Stimulated activated CD4-positive, alpha-beta T cell treated with anti-CD3 and anti-CD28 coated beads, Interleukin-2, amount 100 ng/mL, for 4 hours (primary cell): ENCODE measurements around the gene SNRPA1.
A peak's percentile ranks its signal among the peaks of the same experiment; 100 is the strongest.
"Not testable (repeated sequence)": the region's sequence is repeated elsewhere in the genome, so short reads cannot be mapped to it uniquely, and the experiment has no call there.

Experiments
- DNase-seq: peaks from one replicate; pipeline ENCODE4 v3.0.0-alpha.2; 2020; ENCODE audit warnings: low read depth

SNRPA1 gene

DNA sequence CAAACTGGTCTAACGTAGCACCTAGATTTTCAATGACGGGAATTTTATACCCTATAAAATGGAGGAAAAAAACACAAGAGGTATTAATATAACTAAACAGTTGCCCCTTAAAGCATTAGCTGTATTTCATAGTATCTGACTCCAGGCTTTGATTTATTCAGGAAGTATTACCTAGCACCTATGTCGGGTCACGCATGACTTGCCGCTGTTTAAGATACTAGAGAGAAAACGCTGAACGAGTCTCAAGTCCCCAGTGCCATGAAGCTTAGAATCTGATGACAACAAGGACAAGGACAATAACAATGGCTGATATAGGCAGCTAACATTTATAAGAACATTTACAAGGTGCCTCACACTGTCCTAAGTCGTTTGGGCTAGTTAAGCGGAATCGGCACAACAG lies 1.9 kb downstream of the SNRPA1 start:
- DNase-seq, result no peak

DNA sequence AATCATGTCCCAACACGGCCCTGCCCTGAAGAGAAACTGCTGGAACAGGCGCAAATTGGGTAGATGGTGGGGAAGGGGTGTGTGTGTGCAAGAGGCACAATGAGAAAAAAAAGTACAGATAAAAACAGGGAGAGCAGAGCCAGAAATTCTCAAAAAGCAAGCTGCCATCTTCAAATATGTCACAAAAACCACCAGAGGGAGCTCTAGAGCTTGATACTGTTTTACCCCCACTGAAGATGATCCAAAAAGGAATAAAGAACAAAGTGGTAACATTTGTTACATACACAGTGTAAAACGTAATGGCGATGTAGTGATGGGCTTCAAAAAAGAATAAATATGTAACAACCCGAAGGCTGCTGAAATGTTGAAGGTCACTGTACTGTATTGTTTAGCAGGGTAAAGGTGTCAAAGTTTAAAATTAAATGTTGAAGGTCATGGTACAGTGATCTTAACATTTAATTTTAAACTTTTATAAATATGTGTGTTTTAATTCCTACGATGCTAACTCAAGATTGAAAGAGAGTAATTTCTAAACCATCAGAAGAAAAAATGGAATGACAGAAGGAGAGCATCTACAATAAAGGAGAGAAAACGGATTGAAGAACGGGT lies 6.0 kb downstream of the SNRPA1 start:
- no peak for DNase-seq

DNA sequence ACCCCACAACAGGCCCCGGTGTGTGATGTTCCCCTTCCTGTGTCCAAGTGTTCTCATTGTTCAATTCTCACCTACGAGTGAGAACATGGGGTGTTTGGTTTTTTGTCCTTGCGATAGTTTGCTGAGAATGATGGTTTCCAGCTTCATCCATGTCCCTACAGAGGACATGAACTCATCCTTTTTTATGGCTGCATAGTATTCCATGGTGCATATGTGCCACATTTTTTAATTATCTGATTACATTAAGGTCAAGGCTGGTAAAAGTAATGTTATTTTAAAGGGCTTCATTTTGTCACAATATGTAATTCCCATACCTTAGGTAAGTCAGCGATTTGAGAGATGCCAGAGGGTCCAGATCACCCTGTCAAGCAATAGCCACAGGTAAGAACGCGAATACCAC lies 7.7 kb downstream of the SNRPA1 start:
- not testable (repeated sequence) for DNase-seq

DNA sequence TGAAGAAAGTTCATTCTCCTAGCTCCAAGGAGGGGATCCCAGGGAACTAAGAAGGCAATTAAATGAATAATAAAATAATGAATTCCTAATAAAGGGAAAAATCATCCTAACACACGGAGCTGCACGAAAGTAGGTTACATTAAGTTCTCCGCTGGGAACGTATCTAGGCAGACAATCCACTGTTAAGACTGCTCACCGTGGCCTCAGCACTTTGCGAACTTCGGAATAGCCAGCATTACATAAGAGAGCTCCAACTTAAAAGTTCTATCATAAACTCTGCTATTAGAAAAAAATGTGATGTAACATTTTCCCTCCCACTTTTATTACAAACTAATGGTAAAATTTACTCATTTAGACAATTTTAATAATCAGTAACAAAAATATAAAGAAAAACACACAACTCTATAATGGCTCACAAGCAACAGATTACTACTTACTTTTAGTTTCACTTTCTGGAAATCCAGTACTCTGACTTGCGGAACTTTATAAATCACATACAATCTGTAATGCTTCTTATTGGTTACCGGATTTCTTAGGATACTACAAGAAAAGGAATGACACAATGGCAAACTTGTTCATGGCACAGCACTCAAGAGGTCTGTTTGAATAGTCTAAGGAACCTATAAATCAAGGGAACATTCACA lies 8.5 kb downstream of the SNRPA1 start:
- DNase-seq, result no peak

DNA sequence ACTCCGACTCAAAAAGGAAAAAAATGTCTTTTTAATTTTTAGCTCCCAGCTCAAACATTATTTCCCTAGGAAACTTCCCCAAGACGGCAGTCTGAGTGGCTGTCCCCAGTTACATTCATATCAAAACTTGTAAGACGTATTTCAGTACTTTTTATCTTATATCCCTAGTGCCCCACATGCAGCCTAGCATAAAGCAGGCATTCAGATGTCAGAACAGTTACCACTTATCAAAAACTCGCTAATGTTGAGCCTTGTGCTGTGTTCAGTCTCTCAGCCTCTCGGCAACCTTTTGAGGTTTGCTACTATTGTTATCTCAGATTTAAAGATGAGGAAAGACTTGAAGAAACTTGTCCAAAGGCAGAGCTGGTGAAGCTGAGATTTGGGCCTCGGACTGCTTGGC lies 11.1 kb downstream of the SNRPA1 start:
- DNase-seq, result no peak

DNA sequence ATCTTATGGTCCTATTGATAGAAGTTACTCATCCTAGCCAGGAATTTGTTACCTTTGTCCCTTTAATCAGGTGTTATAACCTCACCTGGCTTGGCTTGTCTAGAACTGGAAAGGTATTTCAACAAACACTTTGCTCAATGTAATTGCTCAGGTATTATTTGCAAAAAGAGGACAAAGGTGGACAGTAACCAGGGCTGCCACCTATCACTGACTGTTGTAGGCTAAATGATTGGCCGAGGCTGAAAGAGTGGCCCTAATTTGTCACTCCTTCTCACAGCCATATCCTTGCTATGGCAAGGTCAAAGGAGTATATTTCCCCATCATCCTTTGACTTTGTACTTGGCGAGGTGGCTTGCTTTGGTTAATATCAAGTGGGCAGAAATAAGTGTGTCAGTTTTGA lies 15.0 kb downstream of the SNRPA1 start:
- DNase-seq, result no peak

DNA sequence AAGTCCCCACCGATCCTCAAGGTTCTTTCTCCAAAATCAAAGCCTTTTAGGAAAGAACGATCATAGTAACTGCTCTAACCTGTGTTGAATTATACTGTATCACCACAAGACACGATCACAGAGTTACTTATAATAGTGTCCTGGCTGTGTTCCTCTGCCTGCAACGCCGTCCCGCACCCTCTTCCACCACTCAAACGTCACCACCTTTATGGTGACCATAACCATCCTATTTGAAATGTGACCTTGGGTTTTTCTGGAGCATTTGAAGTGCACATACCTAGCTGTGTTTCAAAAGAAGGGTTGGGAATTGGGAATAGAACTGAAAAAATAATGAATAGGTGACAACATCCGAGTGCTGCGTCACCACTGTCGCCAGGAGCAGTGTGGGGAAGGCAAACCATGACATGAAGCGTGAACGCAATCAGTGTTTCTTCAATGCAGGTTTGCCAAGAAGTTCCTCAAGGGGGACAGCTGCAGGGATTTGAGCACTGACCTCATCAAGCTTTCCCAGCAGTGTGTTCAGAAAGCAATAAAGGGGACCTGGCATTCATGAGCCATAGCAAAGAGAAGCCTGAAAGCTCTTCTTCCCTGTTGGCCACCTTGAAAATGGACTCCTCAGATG lies 17.0 kb downstream of the SNRPA1 start:
- DNase-seq, result no peak

DNA sequence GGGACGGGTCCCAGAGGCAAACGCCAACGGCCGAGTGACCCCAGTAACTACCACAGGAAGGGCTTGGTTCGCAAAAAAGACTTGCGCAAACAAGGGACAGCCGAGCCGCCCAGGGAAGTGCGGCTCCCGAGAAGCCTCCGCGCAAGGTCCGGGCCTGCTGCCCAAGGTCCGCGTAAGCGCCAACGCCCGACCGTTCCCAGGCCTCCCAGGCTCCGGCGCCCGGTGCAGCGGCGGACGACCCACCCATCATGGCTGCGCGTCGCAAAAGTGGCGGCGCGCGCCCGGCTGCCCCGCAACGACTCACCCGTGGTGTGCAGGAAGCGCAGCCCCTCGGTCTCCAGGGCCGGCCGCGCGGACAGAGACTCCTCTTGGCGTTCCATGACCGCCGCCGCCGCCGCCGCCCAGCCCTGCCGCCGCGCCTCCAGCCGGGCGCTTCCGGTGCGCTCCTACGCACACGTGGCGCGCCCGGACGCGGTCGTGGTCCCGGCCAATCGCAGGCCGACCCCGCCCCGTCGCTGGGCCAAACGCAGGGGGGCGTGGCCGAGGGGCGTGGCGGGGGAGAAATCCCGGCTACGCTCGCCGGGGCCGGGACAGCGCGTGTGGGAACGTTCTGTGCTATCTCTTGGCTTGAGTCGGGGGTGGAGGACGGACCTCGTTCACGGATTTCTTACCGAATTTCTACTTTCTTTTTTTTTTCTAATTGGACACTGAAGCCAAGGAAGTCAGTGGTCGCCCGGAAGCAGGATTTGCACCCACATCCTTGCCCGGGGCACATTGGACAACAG lies 17.8 kb downstream of the SNRPA1 start, which contains the start of gene SELENOS:
Gene SELENOS (minus strand): TSS at position 448 of the 785 bp plus-strand sequence. CDS start 68 bp downstream, at position 380.
- peak; percentile 81 for DNase-seq

DNA sequence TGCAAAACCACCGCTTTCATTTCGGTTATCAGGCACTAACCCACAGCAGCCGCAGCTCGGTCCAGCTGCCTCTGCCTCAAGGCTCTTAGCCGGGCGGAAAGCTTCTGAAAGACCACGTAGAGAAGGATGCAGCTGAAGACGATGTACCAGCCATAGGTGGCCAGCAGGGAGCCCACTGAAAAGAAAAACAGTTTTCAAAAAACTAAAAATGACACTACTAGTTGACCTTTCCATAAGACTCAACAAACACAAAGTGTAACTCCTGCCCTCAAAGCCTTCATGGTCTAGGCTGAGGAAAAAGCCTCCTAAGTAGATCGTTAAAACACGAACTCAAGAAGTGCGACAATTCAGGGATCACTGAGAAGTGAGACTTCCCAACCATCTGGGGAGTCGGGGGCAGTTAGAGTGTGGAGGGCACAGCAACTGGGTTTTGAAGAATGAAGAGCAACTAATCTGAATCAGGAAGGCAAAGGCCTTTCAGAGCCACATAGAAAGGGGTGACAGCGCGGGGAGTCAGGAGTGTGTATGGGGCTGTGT lies 18.5 kb downstream of the SNRPA1 start:
- no peak for DNase-seq

DNA sequence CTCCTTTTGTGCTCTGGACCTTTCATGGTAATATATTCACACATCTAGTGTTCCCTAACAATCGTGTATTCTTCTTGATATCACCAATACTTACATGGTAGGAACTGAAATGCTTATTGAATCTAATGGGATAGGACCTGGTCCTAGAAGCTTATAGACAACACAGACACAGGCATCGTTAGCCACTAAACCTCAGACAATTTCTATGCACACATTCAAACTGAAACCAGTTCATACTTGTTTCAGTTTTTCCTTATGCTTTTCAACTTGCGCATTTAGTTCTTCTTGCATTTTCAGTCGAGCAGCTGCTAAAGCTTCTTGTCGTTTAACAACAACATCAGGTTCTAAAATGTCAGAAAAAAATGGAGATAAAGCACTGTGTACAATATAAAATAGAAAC lies 20.0 kb downstream of the SNRPA1 start:
- no peak for DNase-seq

DNA sequence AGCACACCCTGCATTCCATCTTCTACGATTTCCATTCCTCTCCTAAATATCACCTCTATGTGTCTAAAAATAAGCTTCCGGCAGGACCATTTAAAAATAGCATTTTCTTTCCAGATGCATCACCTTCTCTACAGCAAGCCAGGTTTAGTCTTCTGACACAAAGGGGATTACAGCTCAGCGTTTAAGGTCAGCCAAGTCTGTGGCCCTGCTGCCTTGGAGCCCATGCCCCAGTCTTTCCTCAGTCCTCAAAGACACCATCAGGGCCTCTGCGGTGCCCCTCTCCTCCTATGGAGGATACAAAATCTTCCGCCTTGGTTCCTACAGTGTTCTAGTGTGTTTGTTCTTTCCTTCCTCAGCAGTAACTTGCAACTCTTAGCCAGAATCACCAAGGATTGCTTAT lies 21.5 kb downstream of the SNRPA1 start:
- no peak for DNase-seq

DNA sequence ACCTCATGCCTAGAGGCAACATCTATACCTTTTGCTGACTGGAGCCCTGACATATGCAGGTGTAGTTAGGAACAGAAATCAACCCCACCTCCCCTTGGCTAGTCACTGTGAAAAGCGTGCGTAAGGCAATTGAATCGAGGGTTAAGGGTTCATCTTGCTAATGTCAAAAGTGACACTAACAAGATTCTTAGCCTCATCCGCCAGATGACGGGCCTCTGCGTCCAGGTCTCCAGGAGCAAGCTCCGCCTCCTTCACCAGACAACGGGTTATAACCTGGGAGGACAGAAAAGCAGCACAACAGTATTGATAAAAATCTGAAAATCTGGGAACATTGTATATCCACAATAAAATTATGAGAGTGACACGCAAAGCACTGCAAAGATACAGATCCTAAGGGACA lies 22.5 kb downstream of the SNRPA1 start:
- no peak for DNase-seq

DNA sequence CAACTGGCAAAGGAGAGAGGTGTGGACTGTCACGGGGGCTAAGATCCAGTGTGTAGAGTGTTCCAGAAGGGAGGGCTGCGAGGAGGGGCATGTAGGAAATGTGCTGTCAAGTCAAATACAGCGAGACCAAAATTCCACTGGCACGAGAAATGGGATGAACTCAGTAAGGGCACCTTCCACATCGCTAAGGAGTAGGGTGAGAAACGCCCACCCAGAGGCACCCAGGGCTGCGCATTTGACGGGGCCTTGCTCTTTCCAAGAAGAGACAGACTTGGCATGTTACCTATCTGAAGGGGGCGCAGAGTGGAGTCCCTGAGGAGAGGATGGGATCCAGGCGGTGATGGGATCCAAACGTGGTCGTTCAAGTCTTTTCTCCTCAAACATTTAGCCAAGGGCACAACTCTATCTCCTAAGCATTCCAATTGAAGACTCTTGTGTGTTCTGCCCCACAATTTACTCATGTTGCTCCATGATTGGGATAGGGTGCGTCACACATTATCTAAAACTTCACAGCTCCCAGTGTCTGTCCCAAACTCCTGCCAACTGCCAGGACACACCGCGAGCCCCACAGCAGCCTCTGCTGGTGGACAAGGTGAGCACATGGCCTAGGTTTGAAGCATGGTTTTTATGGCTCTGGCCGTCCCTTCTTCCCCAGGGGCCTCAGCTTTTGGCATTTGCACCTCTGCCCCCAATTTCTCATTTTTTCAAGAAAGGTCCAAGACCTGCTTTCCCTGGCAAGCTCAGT lies 25.4 kb downstream of the SNRPA1 start:
- no peak for DNase-seq

DNA sequence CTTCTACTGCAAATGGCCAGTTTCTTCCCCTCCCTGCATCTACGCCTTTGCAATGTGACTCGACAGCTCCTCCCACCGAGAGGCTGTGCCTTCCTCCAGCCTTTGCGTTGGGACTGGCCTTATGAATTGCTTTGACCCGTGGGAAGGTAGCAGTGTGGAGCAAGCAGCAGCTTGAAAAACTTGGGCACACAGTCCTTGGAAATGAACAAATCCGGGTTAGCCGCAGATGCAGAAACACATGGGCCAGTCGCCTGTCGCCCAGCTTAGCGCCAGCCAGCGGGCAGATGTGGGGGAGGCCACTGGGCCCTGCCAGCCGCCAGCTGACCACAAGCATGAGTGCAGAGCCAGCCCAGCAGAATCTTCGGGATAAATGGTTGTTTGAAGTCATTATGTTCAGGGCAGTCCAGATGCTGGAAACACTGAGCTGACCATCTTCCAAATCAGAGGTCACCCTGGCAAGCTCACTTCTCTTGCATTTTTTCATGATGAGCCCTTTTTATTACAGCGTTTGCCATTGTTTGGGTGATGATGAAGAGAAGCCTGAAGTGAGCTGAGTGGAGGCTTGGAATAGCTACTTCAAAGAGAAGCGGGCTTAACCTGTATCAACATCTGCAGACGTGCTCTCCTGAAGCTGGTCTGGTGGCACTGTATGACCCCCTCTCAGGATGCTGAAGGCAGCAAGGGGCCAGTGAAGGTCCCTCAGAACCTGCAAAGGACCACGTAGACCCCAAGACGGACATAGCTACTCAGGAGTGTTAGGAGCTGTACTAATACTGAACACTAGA lies 27.5 kb downstream of the SNRPA1 start:
- DNase-seq, result no peak

DNA sequence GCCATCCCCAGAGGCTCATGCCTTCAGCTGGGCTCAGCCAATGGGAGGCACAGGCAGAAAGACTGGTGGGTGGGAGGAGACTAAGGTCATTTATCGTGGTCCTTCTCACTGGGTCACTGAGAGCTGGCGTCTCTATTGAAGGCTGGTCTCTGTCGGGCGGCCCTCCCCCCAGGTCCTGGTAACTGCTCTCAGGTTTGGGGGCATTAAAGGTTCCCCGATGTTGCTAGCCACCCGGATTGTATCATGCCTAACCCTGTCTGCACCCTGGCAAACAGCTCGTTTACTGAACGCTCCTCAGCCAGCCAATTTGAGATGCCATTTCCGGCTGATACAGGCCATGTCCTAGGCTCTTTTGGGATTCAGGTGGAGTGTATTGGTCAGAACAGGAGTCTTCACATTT lies 28.3 kb downstream of the SNRPA1 start:
- no peak for DNase-seq

DNA sequence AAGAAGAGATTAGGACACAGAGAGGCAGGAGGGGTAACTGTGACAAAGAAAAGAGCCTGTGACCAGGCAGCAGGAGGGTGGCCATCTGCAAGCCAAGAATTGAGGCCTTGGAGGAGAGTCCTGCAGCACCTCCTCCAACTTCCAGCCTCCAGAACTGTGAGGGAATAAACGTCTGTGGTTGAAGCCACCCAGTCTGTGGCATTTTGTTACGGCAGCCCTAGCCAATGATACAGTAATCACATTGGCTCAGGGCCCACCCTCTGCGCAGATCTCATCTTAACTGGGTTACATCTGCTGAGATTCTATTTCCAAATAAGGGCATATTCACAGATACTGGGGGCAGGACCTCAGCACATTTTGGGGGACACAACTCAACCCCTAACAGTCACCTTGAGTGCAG lies 29.0 kb downstream of the SNRPA1 start:
- DNase-seq, result no peak

DNA sequence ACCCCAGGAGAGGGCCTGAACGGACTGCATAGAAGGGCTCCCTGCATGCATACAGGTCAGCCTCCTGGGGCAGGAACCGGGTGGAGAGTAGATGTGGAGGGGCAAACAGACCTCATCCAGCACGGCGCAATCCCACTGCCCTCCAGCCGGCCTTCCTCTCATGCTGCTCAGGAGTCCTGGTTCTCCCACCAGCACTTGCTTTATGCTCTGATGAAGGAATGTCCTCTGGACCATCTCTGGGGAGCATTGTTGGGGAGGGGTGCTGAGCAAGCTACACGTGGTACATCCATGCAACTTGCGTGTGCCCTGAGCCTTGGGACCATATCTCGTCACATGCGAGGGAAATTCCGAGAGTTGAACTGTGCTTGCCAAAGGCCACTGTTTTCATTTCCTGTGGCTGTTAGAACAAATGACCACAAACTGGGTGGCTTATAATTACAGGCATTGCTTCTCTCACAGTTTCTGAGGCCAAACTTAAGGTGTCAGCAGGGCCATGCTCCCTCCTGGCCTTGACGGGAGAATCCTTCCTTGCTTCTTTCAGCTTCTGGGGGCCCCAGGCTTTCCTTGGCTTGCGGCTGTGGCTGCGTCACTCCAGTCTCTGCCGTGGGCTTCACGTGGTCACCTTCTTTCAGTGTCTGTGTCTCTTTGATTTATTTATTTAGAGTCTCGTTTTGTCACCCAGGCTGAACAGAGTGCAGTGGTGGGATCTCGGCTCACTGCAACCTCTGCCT lies 30.0 kb downstream of the SNRPA1 start:
- DNase-seq, result no peak

DNA sequence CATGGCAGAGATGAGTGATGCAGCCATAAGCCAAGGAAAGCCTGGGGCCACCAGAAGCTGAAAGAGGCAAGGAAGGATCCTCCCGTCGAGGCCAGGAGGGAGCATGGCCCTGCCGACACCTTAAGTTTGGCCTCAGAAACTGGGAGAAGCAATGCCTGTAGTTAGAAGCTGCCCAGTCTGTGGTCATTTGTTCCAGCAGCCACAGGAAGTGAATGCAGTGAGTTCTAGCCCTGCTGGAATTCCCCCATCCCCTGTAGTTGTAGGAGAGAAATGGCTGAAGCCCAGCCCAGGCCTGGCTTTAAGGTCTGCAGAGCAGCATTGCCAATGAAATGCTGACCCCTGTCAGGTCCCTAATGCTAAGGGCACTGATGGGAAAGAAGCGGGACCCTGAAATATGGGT lies 31.0 kb downstream of the SNRPA1 start:
- DNase-seq, result no peak

DNA sequence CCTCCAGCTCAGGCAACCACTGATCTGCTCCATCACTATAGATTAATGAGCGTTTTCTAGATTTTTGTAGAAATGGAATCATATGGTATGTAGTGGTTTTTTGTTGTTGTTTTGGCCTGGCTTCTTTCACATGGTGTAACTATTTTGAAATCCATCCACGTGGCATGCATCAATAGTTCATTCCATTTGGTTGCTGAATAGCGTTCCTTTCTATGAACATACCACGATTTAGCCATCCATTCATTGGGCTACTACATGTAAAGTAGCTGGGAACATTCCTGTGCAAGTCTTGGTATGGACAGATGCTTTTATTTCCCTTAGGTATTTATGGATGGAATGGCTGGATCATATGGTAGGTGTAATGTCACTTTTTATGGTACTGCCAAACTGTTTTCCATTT lies 32.5 kb downstream of the SNRPA1 start:
- DNase-seq, result no peak
